ENCODE results near the gene TRAPPC3.
A peak's percentile ranks its signal among the peaks of the same experiment; 100 is the strongest.

The TRAPPC3 gene

GRCh38 chr1:36100376-36100775, 48.9 kb downstream of the TRAPPC3 start:
- DNase-seq (ENCODE audit: low read depth in 2 of 2) = no peak

GRCh38 chr1:36099681-36100341, 49.5 kb downstream of the TRAPPC3 start:
- peak; percentile 50 to 56 for DNase-seq (ENCODE audit: low read depth in 2 of 2)

GRCh38 chr1:36098650-36099365, 50.5 kb downstream of the TRAPPC3 start:
- DNase-seq (ENCODE audit: low read depth in 2 of 2) = no peak

GRCh38 chr1:36097693-36098585, 51.3 kb downstream of the TRAPPC3 start:
- no peak for DNase-seq (ENCODE audit: low read depth in 2 of 2)

GRCh38 chr1:36096500-36097432, 52.5 kb downstream of the TRAPPC3 start:
- DNase-seq (ENCODE audit: low read depth in 2 of 2) = no peak

- DNase-seq (ENCODE audit: low read depth in 2 of 2) = no peak
Observed at GRCh38 chr1:36095760-36096405, 53.4 kb downstream of the TRAPPC3 start.

- DNase-seq (ENCODE audit: low read depth in 2 of 2) = no peak
Observed at GRCh38 chr1:36094621-36095061, 54.6 kb downstream of the TRAPPC3 start.

GRCh38 chr1:36093929-36094328, 55.4 kb downstream of the TRAPPC3 start:
- no peak for DNase-seq (ENCODE audit: low read depth in 2 of 2)

GRCh38 chr1:36093226-36093625, 56.1 kb downstream of the TRAPPC3 start:
- DNase-seq (ENCODE audit: low read depth in 2 of 2) = no peak

- DNase-seq (ENCODE audit: low read depth in 2 of 2) = no peak
Observed at GRCh38 chr1:36092798-36093185, 56.5 kb downstream of the TRAPPC3 start.

GRCh38 chr1:36092166-36092797, 57.0 kb downstream of the TRAPPC3 start:
- DNase-seq (ENCODE audit: low read depth in 2 of 2) = no peak

- DNase-seq (ENCODE audit: low read depth in 2 of 2) = no peak
Observed at GRCh38 chr1:36091698-36092097, 57.6 kb downstream of the TRAPPC3 start.

- DNase-seq (ENCODE audit: low read depth in 2 of 2) = no peak
Observed at GRCh38 chr1:36091141-36091540, 58.1 kb downstream of the TRAPPC3 start.

- no peak for DNase-seq (ENCODE audit: low read depth in 2 of 2)
Observed at GRCh38 chr1:36089393-36090121, 59.7 kb downstream of the TRAPPC3 start.

GRCh38 chr1:36088577-36089392, 60.5 kb downstream of the TRAPPC3 start, which contains the start of gene ADPRS:
ADPRS (plus strand) TSS chr1:36088892; CDS start chr1:36088905, 13 bp downstream.
- peak; percentile 83 to 89 for DNase-seq (ENCODE audit: low read depth in 2 of 2)

GRCh38 chr1:36088265-36088576, 61.1 kb downstream of the TRAPPC3 start:
- no peak for DNase-seq (ENCODE audit: low read depth in 2 of 2)

GRCh38 chr1:36087233-36088123, 61.8 kb downstream of the TRAPPC3 start:
- DNase-seq (ENCODE audit: low read depth in 2 of 2) = no peak
